OCI-LY3 (cell line): ENCODE data around the gene ZNF888.
"Not testable (repeated sequence)": the region's sequence is repeated elsewhere in the genome, so short reads cannot be mapped to it uniquely, and the experiment has no call there.

Experiments
- H2AFZ ChIP-seq: fragments of 200-600, 300-600 bp; shearing (Covaris generic); 2 replicates; pipeline ENCODE4 v1.6.0; 2014; ENCODE audit warnings: antibody characterized with exemption, low read depth, low read length
- H3K27ac ChIP-seq: fragments of 200-600, 300-600 bp; sonication (generic); 2 replicates; pipeline ENCODE4 v1.5.1; 2014; ENCODE audit warnings: mild to moderate bottlenecking, low read length, moderate library complexity, mixed read lengths
- H3K27me3 ChIP-seq: fragments of 200-600, 300-600 bp; sonication (generic); 2 replicates; pipeline ENCODE4 v1.6.1; 2014; ENCODE audit warnings: low read depth, low read length, mixed read lengths
- H3K36me3 ChIP-seq: fragments of 200-600, 300-600 bp; sonication (generic); replicated peaks from 2 replicates; pipeline ENCODE3; 2014; ENCODE audit warnings: low read depth, low read length, mixed read lengths
- H3K4me1 ChIP-seq: fragments of 300-600, 200-600 bp; sonication (generic); 2 replicates; pipeline ENCODE4 v1.6.1; 2014; ENCODE audit warnings: low read length, mixed read lengths
- H3K4me2 ChIP-seq: fragments of 200-600, 300-600 bp; sonication (generic); 2 replicates; pipeline ENCODE4 v1.6.1; 2014; ENCODE audit warnings: low read length, mixed read lengths
- H3K4me3 ChIP-seq: fragments of 300-600, 200-600 bp; sonication (generic); 2 replicates; pipeline ENCODE4 v1.5.1; 2014; ENCODE audit warnings: antibody characterized with exemption, mild to moderate bottlenecking, low read length, moderate library complexity
- H3K79me2 ChIP-seq: fragments of 300-600, 200-600 bp; shearing (Covaris generic); 2 replicates; pipeline ENCODE4 v1.6.1; 2014; ENCODE audit warnings: mild to moderate bottlenecking, low read length, mixed read lengths
- H3K9ac ChIP-seq: fragments of 300-600, 200-600 bp; shearing (Covaris generic); 2 replicates; pipeline ENCODE4 v1.6.0; 2014; ENCODE audit warnings: mild to moderate bottlenecking, low read length, moderate library complexity
- H3K9me3 ChIP-seq: fragments of 200-600, 300-600 bp; shearing (Covaris generic); 2 replicates; pipeline ENCODE4 v1.6.1; 2014; ENCODE audit warnings: low read length, mixed read lengths; ENCODE audit not compliant: insufficient read depth
- H4K20me1 ChIP-seq: fragments of 200-600, 300-600 bp; sonication (generic); 2 replicates; pipeline ENCODE4 v1.6.1; 2016; ENCODE audit warnings: low read length, mixed read lengths; ENCODE audit not compliant: insufficient read depth
- CTCF ChIP-seq: fragments of 200-600, 300-600 bp; sonication (generic); IDR thresholded peaks from 2 replicates; pipeline ENCODE4 v1.5.1; 2014; ENCODE audit warnings: antibody characterized with exemption, low read length, low read depth
- EZH2phosphoT487 ChIP-seq: fragments of 200-600 bp; shearing (Covaris generic); IDR thresholded peaks from 2 replicates; pipeline ENCODE4 v1.6.1; 2018; ENCODE audit warnings: antibody characterized with exemption, mixed run types, low read depth

Gene ZNF888

GRCh38 chr19:52880895-52881389 is 42.3 kb downstream of the ZNF888 start:
- H3K36me3 ChIP-seq = peaks cover 86% of the 10 kb centered on the region
- no peak overlapping the region for H2AFZ ChIP-seq
- TF ChIP-seq CTCF (no peak), EZH2phosphoT487 (no peak)

GRCh38 chr19:52872996-52873395 is 50.2 kb downstream of the ZNF888 start:
- not testable (repeated sequence) for H3K27me3 ChIP-seq, H3K9me3 ChIP-seq, H3K4me1 ChIP-seq, H3K4me3 ChIP-seq, H4K20me1 ChIP-seq, H3K9ac ChIP-seq, H2AFZ ChIP-seq, H3K27ac ChIP-seq, H3K4me2 ChIP-seq, H3K79me2 ChIP-seq
- H3K36me3 ChIP-seq = peaks cover 12% of the 10 kb centered on the region

More at GRCh38 chr19:52880895-52881389, 42.3 kb downstream of the ZNF888 start:
- H3K79me2 ChIP-seq = peaks cover 12% of the 10 kb centered on the region; the same call in 1 of the 2 replicates
- H3K9ac ChIP-seq = no peak overlapping the region
- H3K4me3 ChIP-seq = no peak overlapping the region
- no peaks in the 10 kb centered on the region for H3K27me3 ChIP-seq
- no peak overlapping the region for H3K4me2 ChIP-seq
- H3K4me1 ChIP-seq = no peaks in the 10 kb centered on the region
- H3K27ac ChIP-seq = no peak overlapping the region
- no peaks in the 10 kb centered on the region for H4K20me1 ChIP-seq
- peaks cover 43% of the 10 kb centered on the region; the same call in 1 of the 2 replicates for H3K9me3 ChIP-seq

- H3K27me3 ChIP-seq = no peaks in the 10 kb centered on the region
- H3K4me2 ChIP-seq = no peak overlapping the region
- no peaks in the 10 kb centered on the region for H3K36me3 ChIP-seq
- H3K27ac ChIP-seq = no peak overlapping the region
- TF ChIP-seq CTCF = no peak
- TF ChIP-seq EZH2phosphoT487 = no peak
- H3K79me2 ChIP-seq = no peaks in the 10 kb centered on the region
- no peaks in the 10 kb centered on the region for H4K20me1 ChIP-seq
- H3K9ac ChIP-seq = no peak overlapping the region
- H2AFZ ChIP-seq = no peak overlapping the region
- no peaks in the 10 kb centered on the region for H3K4me1 ChIP-seq
- no peaks in the 10 kb centered on the region for H3K9me3 ChIP-seq
- H3K4me3 ChIP-seq = no peak overlapping the region
Observed at GRCh38 chr19:52871466-52871865, 51.8 kb downstream of the ZNF888 start.

GRCh38 chr19:52868031-52868430 is 55.2 kb downstream of the ZNF888 start:
- not testable (repeated sequence) for H3K79me2 ChIP-seq, H3K4me1 ChIP-seq, H3K9me3 ChIP-seq

GRCh38 chr19:52857378-52858191 is 65.6 kb downstream of the ZNF888 start, which contains the start of gene ZNF468:
TSS of gene ZNF468 (minus strand) at chr19:52857619. CDS start at chr19:52854272, 3,347 bp downstream.
- Histone ChIP-seq H3K79me2 (peaks cover 15% of the 10 kb centered on the region), H2AFZ (peak within 1 kb of the TSS; percentile 96), H3K36me3 (peaks cover 18% of the 10 kb centered on the region), H3K27ac (peak within 1 kb of the TSS; percentile 16; the same call in 1 of the 2 replicates), H3K4me3 (peak within 1 kb of the TSS; percentile 94), H3K9ac (peak within 1 kb of the TSS; percentile 83), H3K4me2 (peak within 1 kb of the TSS; percentile 97)
- H3K9me3 ChIP-seq, H4K20me1 ChIP-seq, H3K4me1 ChIP-seq, H3K27me3 ChIP-seq: not testable (repeated sequence)

More at GRCh38 chr19:52868031-52868430, 55.2 kb downstream of the ZNF888 start:
- not testable (repeated sequence) for H3K9ac ChIP-seq, H3K4me3 ChIP-seq, H2AFZ ChIP-seq, H3K27me3 ChIP-seq, H3K4me2 ChIP-seq, H4K20me1 ChIP-seq, H3K27ac ChIP-seq, H3K36me3 ChIP-seq

GRCh38 chr19:52856540-52857377 is 66.5 kb downstream of the ZNF888 start:
- not testable (repeated sequence) for H3K9me3 ChIP-seq, H4K20me1 ChIP-seq, H2AFZ ChIP-seq, H3K4me1 ChIP-seq, H3K27me3 ChIP-seq
- peaks cover 11% of the 10 kb centered on the region for H3K36me3 ChIP-seq
- H3K9ac ChIP-seq = peak overlapping the region; percentile 83
- peak overlapping the region; percentile 77 for H3K4me2 ChIP-seq
- peaks cover 15% of the 10 kb centered on the region for H3K79me2 ChIP-seq
- peak overlapping the region; percentile 16; the same call in 1 of the 2 replicates for H3K27ac ChIP-seq
- peak overlapping the region; percentile 94 for H3K4me3 ChIP-seq
